HG03108 (cell line): ENCODE data around the gene ITPRIPL1.
A peak's percentile ranks its signal among the peaks of the same experiment; 100 is the strongest.

Source experiments
- ATAC-seq: cut with Tn5 transposase; IDR thresholded peaks from one replicate; pipeline ENCODE4 v1.9.1; 2021; ENCODE audit warnings: moderate library complexity; ENCODE audit not compliant: unreplicated experiment

Gene ITPRIPL1

GRCh38 chr2:96320728-96321622 is 4.1 kb upstream of the ITPRIPL1 start:
- ATAC-seq: peak; percentile 10

- ATAC-seq: no peak
These were observed 1.3 kb upstream of the ITPRIPL1 start for GRCh38 chr2:96323849-96324248.

- no peak for ATAC-seq
These were observed 436 bp upstream of the ITPRIPL1 start for GRCh38 chr2:96324721-96325040.

DNA sequence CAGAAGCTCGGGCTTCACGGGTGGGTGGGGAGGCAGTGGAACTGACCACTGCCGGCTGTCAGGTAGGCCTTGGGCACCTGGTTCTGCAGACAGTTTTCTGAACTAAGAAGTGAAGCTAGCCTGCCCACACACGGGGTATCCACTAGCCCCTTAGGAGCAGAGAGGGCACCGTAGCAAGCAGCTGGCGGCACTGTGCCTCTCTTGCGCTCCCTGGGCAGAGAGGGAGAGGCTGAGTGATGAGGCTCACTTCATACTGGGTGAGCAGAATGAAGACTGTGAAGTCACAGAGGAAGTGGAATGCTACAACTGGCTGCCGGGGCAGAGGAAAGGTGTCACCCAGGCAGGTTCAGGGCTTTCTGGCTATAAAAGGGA is 753 bp downstream of the ITPRIPL1 start:
- no peak for ATAC-seq

GRCh38 chr2:96326564-96326963 is 1.4 kb downstream of the ITPRIPL1 start:
- no peak for ATAC-seq

DNA sequence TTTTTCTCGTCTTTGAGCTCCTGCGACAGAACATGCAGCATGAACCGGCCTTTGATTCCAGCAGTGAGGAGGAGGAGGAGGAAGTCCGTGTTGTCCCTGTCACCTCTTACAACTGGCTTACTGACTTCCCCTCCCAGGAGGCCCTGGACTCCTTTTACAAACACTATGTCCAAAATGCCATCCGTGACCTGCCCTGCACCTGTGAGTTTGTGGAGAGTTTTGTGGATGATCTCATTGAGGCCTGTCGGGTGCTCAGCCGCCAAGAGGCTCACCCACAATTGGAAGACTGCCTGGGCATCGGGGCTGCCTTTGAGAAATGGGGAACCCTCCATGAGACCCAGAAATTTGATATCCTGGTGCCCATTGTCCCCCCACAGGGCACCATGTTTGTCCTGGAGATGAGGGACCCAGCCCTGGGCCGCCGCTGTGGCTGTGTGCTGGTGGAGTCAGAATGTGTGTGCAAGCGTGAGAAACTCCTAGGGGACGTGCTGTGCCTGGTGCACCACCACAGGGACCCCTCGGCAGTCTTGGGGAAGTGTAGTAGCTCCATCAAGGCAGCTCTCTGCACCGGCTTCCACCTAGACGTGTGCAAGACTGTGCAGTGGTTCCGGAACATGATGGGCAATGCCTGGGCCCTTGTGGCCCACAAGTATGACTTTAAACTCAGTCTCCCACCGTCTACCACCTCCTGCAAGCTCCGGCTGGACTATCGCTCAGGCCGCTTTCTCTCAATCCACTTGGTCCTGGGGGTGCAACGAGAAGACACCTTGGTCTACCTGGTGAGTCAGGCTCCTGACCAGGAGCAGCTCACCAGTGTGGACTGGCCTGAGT is 2.1 kb downstream of the ITPRIPL1 start:
- ATAC-seq: no peak

- ATAC-seq: no peak
These were observed 4.3 kb downstream of the ITPRIPL1 start for GRCh38 chr2:96329456-96329855.

GRCh38 chr2:96329874-96330273 is 4.8 kb downstream of the ITPRIPL1 start:
- ATAC-seq: no peak

DNA sequence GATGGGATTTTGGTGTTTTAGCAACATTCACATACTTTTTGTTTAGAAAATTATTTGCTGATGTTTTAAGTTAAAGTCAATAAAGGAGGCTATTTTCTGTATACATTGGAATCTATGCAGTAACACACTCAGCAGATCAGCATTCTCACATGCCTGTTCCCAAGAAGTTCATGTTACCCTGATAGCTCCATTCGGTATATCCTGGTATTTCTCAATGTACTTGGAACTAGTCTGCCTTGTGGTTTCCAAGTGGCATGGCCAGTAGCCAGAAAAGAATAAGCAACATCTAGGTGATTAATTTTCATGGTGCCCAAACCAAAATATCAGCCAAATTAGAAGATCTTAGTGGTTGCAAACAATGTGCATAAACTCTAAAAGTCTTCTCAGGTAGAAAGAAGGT is 5.3 kb downstream of the ITPRIPL1 start:
- ATAC-seq: no peak

DNA sequence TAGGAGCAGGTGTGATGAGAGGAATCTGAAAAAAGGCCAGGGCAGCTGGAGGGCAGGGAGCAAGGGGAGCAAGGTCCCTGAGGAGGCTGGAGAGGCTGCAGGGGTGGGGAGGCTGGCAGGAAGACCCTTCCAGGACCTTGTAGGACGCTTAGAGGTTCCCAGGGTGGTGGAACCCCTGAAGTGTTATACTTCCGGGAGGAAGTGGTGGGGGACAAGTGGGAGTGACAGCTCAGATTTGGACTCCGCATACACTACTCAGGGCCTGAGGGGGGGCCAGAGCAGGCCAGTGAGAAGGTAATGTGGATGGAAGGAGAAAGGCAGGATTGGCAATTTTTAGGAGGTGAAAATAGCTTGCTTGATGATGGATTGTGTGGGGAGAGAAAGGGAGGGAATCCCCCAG is 8.6 kb downstream of the ITPRIPL1 start:
- ATAC-seq: no peak

DNA sequence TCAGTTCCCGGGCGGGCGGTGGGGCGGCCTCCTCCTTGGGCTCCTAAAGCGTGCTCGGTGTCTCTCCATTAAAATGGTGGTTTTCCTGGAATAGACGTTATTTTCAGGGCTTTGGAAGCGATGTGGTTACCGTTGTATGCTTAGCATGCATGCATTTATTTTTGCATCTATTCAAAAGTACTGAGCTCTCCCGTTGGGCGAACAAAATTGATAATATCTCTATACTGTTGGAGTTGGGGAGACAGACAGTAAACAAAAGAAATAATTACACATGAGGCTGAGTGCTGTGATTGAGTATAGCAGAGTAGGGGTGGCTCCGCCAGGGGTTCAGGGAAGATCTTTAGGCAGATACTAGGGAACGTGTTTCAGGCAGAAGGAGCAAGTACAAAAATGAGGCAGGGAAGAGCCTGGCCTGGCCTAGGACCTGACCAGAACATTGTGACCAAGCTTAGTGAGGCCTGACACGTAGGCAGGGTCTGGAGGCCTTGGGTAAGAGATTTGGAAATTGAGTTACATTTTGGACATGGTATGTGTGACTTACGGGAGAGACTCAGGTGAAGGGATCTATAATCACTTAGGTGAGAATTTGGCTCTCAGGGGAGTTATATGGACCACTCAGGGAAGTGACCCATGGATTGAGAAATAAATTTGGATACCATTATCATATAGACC is 11.1 kb downstream of the ITPRIPL1 start:
- ATAC-seq: no peak

GRCh38 chr2:96336873-96337272 is 11.8 kb downstream of the ITPRIPL1 start:
- no peak for ATAC-seq

DNA sequence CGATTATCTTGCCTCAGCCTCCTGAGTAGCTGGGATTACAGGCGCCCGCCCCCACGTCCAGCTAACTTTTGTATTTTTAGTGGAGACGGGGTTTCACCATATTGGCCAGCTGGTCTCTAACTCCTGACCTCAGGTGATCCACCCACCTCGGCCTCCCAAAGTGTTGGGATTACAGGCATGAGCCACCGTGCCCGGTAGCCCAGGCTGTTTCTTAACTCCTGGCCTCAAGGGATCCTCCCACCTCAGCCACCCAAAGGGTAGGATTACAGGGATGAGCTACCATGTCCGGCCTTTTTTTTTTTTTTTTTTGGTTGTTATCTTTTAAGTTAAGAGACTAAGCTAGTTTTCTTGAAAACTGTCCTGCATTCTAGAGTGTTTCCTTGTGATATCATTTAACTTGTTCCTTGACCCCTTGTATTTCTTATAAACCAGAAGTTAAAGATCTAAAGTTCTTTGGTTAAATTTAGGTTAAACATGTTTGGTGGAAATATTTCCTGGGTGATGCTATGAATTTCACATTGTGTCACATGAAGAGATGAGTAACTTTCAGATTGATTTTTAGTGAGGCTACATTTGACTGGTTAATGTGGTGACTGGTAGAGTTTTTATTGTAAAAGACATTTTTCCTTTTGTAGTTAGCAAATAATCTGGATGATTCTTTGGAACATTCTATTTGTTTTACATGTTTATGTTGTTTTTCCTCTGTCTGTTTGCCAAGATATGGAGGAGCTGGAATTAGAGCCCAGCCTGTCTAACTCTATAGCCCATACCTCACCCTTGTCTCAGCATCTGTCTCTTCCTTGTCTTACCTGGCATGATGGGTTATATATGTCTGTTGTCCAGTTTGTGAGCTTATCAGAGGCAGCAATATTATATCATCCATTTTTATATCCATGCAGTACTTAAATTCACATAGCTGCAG is 15.6 kb downstream of the ITPRIPL1 start:
- no peak for ATAC-seq

GRCh38 chr2:96341641-96342040 is 16.5 kb downstream of the ITPRIPL1 start:
- no peak for ATAC-seq

DNA sequence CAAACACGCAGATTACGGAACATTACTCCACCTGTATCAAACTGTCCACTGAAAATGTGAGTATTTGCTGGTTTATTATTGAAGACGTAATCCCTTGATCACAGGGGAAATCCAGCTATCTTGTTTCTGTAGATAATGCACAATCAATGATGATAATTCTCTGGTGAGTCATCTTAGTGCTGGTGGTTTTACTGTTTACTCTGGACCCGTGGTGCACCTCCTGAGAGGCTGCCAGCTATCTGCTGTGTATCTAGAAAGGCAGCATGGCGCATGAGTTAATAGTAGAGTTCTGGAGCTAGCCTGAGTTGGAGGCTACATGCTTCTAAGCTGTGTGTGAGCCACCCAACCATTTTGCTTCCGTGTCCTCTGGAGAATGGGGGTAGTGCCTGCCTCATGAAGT is 17.0 kb downstream of the ITPRIPL1 start:
- peak; percentile 32 for ATAC-seq

GRCh38 chr2:96344011-96344410 is 18.9 kb downstream of the ITPRIPL1 start:
- peak; percentile 82 for ATAC-seq

- ATAC-seq: no peak
These were observed 20.3 kb downstream of the ITPRIPL1 start for GRCh38 chr2:96345438-96345837.

DNA sequence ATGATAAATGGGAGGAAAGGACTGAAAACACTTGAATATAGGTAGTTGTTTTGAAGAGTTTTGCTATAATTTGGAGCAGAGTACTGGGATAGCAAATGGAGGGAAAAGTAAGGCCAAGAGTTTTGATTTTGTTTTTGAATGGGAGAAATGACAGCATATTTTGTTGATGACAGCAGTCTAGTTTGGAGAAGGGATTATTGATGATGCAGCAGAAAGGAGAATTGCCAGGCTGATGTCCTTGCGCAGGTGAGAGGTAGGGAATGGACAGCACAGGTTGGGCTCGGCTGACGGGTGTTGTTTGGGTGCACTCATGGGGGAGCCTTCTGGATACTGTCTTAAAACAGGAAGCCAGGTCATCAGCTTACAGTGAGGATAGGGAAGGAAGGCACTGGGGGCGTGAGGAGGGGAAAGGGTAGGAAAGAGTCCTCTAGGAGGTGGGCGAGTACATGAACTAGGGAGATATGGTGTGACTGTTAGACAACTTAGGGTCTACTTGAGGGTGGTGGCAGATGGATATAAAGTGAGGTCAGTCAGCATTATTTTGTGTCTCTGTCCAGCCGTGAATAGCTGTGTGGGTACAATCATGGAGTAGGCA is 20.8 kb downstream of the ITPRIPL1 start:
- no peak for ATAC-seq

DNA sequence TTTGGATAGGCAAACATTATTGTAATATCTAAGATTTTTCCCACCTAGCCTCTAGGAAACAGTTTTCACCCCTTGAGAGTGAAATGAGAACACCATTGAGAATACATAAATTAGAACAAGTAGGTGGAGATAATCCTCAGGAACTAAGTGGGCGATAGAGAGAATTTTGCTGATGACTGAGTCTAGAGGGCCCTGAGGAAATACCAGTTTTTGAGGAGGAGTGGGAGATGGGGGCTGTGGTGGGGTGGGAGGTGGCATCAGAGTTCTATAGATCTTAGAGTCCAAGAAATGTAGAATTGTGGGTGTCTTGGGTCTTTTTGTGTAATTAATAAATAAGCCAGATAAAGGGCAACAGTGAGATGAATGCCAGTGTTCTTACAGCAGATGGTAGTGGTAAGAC is 22.3 kb downstream of the ITPRIPL1 start:
- ATAC-seq: no peak

GRCh38 chr2:96353032-96353561 is 28.0 kb downstream of the ITPRIPL1 start:
- ATAC-seq: no peak
